ENCODE results near the gene NSDHL. TPM values are rescaled to one million over a fixed set of nuclear protein-coding genes. Genes with fewer than 3 reads are reported as not detected.

NSDHL gene
- total RNA-seq, 2 donors from 2014 or later = 14.1 to 28.1 TPM

- DNase-seq (ENCODE audit: low spot score) = no peak
- no peak overlapping the region for H3K4me3 ChIP-seq
- TF ChIP-seq, protein P1, sequence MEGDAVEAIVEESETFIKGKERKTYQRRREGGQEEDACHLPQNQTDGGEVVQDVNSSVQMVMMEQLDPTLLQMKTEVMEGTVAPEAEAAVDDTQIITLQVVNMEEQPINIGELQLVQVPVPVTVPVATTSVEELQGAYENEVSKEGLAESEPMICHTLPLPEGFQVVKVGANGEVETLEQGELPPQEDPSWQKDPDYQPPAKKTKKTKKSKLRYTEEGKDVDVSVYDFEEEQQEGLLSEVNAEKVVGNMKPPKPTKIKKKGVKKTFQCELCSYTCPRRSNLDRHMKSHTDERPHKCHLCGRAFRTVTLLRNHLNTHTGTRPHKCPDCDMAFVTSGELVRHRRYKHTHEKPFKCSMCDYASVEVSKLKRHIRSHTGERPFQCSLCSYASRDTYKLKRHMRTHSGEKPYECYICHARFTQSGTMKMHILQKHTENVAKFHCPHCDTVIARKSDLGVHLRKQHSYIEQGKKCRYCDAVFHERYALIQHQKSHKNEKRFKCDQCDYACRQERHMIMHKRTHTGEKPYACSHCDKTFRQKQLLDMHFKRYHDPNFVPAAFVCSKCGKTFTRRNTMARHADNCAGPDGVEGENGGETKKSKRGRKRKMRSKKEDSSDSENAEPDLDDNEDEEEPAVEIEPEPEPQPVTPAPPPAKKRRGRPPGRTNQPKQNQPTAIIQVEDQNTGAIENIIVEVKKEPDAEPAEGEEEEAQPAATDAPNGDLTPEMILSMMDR (IDR thresholded peaks at IDR 0.05) = no peak
- H3K27me3 ChIP-seq = no peaks in the 10 kb centered on the region
- no peaks in the 10 kb centered on the region for H3K9me3 ChIP-seq
- no peaks in the 10 kb centered on the region for H3K36me3 ChIP-seq
- H3K4me1 ChIP-seq = no peaks in the 10 kb centered on the region
- H3K27ac ChIP-seq = no peak overlapping the region
Observed at GRCh38 chrX:152876931-152877840, 46.3 kb downstream of the NSDHL start.

- Histone ChIP-seq H3K36me3 (no peaks in the 10 kb centered on the region), H3K4me3 (no peak overlapping the region), H3K4me1 (no peaks in the 10 kb centered on the region), H3K27ac (no peak overlapping the region), H3K27me3 (no peaks in the 10 kb centered on the region), H3K9me3 (no peaks in the 10 kb centered on the region)
- TF ChIP-seq, protein P1 (IDR thresholded peaks at IDR 0.05) = no peak
- no peak for DNase-seq (ENCODE audit: low spot score)
Observed at GRCh38 chrX:152878976-152879755, 48.3 kb downstream of the NSDHL start.

- Histone ChIP-seq H3K36me3 (no peaks in the 10 kb centered on the region), H3K9me3 (no peaks in the 10 kb centered on the region), H3K4me3 (no peak overlapping the region), H3K27me3 (no peaks in the 10 kb centered on the region), H3K4me1 (no peaks in the 10 kb centered on the region), H3K27ac (no peak overlapping the region)
- DNase-seq (ENCODE audit: low spot score) = no peak
- TF ChIP-seq, protein P1 (IDR thresholded peaks at IDR 0.05) = no peak
Observed at GRCh38 chrX:152881289-152881688, 50.4 kb downstream of the NSDHL start.

- no peak for DNase-seq (ENCODE audit: low spot score)
- TF ChIP-seq, protein P1 (IDR thresholded peaks at IDR 0.05) = no peak
- no peak overlapping the region for H3K27ac ChIP-seq
- no peaks in the 10 kb centered on the region for H3K9me3 ChIP-seq
- no peak overlapping the region for H3K4me3 ChIP-seq
- H3K4me1 ChIP-seq = no peaks in the 10 kb centered on the region
- H3K27me3 ChIP-seq = no peaks in the 10 kb centered on the region
- H3K36me3 ChIP-seq = no peaks in the 10 kb centered on the region
Observed at GRCh38 chrX:152884171-152884570, 53.3 kb downstream of the NSDHL start.

DNA sequence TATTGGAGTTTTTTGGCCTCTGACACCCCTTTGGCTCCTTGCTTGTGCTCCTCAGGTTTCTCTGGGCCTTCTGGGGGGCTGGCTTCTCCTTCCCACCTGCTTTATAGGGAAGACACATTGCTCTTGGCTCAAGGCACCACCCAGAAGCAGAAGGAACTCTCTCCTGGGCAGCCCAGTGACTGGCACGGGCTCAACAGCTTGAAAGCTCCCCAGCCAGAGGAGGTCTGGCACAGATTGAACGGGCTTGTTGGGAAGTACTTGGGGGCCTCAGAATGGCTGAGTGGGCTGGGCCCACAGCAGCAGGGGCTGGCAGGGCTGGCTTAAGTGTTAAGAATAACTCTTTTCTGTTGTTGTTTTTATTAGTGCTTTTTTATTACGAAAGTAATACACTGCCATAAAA is 55.9 kb downstream of the NSDHL start:
- no peaks in the 10 kb centered on the region for H3K9me3 ChIP-seq
- TF ChIP-seq, protein P1 (IDR thresholded peaks at IDR 0.05) = no peak
- no peak overlapping the region for H3K27ac ChIP-seq
- no peaks in the 10 kb centered on the region for H3K36me3 ChIP-seq
- no peaks in the 10 kb centered on the region for H3K27me3 ChIP-seq
- no peaks in the 10 kb centered on the region for H3K4me1 ChIP-seq
- no peak for DNase-seq (ENCODE audit: low spot score)
- no peak overlapping the region for H3K4me3 ChIP-seq
